Measurements from ENCODE around the gene PNPLA7. TPM values are rescaled to one million over a fixed set of nuclear protein-coding genes. Genes with fewer than 3 reads are reported as not detected.

Gene PNPLA7
- total RNA-seq, 2 donors from 2014 or later: 6.8 to 8.2 TPM

DNA sequence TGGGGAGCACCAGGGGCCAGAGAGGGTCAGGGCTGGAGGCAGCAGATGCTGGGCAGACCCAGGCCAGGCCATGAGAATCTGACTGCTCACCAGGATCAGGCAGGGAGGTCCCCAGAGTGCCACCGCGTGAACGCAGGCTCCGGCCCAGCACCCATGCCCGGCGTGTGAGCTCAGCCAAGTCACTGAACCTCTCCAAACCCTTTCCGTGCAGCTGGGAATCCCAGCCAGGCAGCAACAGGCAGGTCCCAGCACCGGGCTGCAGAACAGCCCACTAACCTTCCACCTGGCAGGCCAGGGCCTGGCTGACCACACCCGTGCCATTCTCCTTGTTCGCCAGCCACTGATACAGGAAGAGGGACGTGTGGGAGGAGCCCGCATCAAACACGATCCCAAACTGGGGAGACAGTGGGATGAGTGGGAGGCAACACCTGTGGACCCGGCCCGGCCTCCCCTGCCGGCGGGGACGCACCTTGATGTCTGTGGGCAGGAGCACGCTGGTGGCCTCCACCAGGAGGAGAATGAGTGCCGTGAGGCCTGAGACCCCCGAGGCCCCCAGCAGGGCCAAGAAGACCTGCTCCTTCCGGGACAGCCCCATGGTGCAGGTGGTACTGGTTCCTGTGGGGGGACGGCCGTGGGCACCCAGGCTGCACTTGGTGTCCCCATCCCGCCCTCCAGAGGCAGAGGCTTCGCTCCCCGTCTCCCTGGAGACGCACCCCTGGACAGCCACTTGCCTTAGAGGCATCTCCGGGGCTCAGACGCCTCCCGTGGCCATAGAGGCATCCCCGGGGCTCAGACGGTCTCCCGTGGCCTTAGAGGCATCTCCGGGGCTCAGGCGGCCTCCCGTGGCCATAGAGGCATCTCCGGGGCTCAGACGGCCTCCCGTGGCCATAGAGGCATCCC lies 112.3 kb downstream of the PNPLA7 start:
- Mint-ChIP-seq H3K9me3 (no peaks in the 10 kb centered on the region), H3K27me3 (ENCODE audit: low read depth) (peaks cover 6% of the 10 kb centered on the region), H3K4me1 (ENCODE audit: low read depth) (peaks cover 5% of the 10 kb centered on the region), H3K4me3 (no peak overlapping the region), H3K36me3 (ENCODE audit: insufficient read depth in 2 of 2) (peaks cover 0 to 2% of the 10 kb centered on the region in 2 donors), H3K27ac (no peak overlapping the region)
- DNase-seq (no peak), ATAC-seq (replicated peaks in 1 of 2) (no peak)

DNA sequence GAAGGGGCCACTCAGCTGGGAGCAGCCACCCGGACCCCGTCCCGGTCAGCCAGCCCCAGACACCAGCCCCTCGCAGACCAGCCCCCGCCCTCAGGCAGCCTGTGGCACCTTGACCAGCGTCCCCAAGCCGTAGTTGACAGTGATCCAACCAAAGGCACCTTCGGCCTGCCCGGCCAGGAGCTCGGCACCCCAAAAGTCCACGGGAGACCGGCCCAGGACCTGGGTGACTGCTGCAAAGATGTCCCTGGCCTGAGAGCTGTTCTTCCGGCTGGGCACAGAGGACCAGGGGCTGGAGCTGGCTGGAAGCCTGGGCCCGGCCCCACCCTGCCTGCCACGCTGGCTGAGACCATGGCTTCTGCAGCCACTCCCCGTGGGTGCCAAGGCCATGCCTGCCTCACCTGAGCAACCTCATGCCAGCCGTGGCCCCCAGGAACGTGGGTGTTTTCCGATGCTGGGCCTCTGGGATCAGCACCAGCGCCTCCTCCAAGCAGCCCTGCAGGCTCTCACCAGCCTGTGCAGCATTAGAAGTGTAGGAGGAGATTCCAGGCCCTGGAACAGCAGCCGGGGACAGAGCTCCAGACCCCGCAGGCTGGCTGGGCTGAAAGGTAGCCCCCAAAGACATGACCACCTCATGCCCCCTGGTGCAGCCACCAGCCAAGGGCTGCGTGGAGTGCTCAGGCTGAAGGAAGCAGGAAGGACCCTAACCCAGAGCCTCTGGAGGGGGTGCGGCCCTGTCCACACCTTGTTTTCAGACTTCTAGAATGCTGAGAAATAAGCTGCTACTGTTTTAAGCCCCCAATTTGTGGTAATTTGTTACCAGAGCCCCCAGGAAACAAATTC lies 113.2 kb downstream of the PNPLA7 start:
- Mint-ChIP-seq H3K27ac (no peak overlapping the region), H3K27me3 (ENCODE audit: low read depth) (peaks cover 4% of the 10 kb centered on the region), H3K36me3 (ENCODE audit: insufficient read depth in 2 of 2) (peaks cover 0 to 1% of the 10 kb centered on the region in 2 donors), H3K9me3 (no peaks in the 10 kb centered on the region), H3K4me3 (no peak overlapping the region), H3K4me1 (ENCODE audit: low read depth) (peaks cover 3% of the 10 kb centered on the region)
- ATAC-seq (replicated peaks in 1 of 2): no peak
- no peak for DNase-seq

DNA sequence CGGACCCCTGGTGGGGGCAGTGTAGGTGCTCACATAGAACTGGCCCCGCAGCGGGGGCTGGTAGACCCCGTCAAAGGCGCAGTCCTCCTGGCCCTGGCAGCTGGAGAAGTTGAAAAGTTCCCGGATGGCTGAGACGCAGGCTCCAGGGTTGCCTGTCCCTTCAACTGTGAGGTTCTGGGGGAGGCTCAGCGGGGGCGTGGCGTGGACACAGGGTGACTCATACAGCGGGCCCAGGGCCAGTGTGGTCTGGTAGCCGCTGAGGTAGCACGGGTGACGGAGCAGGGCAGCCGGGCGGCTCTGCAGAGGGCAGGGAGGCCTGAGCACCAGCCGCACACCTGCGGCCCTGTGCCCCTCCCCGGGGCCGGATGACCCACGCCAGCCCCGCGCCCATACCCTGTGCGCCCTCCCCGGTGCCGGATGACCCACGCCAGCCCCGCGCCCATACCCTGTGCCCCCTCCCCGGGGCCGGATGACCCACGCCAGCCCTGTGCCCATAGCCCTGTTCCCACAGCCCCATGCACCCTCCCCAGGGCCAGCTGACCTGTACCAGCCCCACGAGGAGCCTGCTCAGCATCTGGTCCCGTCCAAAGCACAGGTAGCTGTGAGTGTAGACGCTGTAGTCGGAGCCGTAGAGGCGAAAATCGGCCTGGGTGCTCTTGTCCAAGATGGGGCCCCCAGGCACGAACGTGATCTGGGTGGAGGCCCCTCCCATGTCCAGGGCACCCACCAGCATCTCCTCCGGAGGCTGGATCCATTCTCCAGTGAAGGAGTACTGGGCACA lies 114.0 kb downstream of the PNPLA7 start:
- Mint-ChIP-seq H3K9me3 (no peaks in the 10 kb centered on the region), H3K27me3 (ENCODE audit: low read depth) (no peaks in the 10 kb centered on the region), H3K4me1 (ENCODE audit: low read depth) (no peaks in the 10 kb centered on the region), H3K36me3 (ENCODE audit: insufficient read depth in 2 of 2) (no peaks in the 10 kb centered on the region), H3K4me3 (no peak overlapping the region), H3K27ac (no peak overlapping the region)
- DNase-seq: no peak
- no peak for ATAC-seq (replicated peaks in 1 of 2)

DNA sequence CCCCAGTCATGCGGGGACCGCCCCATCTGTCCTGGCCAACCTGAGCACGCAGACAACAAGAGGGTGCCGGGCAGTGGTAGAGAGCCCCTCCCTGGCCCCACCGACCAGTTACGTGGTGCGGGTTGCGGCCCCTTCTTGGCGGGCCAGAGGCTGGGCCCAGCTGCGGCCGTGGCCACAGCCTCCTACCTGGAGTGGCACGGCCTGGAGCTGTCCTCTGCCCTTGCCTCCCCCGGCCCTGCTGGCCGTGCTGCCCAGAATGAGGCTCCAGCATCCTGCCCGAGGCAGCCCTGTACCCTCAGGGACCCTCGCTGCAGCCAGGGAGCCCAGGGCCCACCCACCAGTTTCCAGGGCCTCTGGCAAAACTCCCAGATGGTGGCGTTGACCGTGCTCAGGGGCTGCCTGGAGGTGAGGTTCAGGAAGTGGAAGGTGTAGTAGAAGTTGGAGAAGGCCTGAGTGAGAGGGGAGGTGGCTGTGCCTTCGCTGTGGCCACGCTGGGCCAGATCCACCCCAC lies 114.8 kb downstream of the PNPLA7 start:
- ATAC-seq (replicated peaks in 1 of 2): no peak
- no peak overlapping the region for H3K27ac Mint-ChIP-seq
- no peak for DNase-seq
- H3K9me3 Mint-ChIP-seq: no peaks in the 10 kb centered on the region
- H3K27me3 Mint-ChIP-seq (ENCODE audit: low read depth): no peaks in the 10 kb centered on the region
- H3K4me3 Mint-ChIP-seq: no peak overlapping the region
- H3K4me1 Mint-ChIP-seq (ENCODE audit: low read depth): no peaks in the 10 kb centered on the region
- H3K36me3 Mint-ChIP-seq (ENCODE audit: insufficient read depth in 2 of 2): no peaks in the 10 kb centered on the region

DNA sequence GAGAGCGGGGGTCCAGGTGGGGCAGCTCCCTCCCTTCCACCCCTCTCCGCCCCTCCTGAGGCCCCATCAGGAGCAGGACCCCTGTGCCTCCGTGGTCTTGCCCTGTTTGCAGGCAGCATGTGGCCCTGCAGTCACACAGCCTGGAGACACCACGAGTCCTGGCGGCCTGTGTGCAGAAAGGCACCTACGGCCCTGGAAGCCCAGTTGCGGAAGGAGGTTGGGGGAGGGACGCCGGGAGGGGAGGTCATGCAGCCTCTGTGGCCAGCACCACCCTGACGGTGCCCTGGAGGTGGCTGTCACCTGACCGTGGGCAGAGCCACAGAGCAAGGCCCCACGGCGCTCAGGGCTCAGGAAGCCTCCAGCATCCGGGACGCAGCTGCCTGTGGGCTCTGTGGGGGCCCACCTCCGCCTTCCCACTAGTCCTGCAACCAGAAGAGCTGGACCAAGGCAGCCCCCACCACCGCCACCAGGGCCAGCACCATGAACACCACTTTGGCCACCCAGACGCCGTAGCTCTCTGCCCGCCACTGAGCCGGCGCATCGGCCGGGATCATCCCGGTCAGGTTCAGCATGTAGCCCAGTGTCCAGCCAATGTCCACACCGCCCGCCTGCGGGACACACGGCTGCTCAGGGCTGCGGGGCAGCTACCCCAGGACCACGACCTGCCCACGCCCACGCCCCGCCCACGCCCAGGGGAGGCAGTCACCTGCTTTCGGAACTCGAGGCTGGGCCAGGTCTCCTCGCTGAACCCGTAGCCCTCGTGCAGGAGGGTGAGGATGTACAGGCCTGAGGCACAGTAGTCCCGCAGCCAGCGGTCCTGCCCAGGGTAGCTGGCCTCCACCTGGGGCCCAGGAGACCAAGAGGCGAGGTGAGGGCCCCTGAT lies 115.5 kb downstream of the PNPLA7 start:
- no peak for DNase-seq
- Mint-ChIP-seq H3K4me1 (ENCODE audit: low read depth) (no peaks in the 10 kb centered on the region), H3K4me3 (no peak overlapping the region), H3K36me3 (ENCODE audit: insufficient read depth in 2 of 2) (no peaks in the 10 kb centered on the region), H3K27ac (no peak overlapping the region), H3K9me3 (no peaks in the 10 kb centered on the region), H3K27me3 (ENCODE audit: low read depth) (no peaks in the 10 kb centered on the region)
- no peak for ATAC-seq (replicated peaks in 1 of 2)

DNA sequence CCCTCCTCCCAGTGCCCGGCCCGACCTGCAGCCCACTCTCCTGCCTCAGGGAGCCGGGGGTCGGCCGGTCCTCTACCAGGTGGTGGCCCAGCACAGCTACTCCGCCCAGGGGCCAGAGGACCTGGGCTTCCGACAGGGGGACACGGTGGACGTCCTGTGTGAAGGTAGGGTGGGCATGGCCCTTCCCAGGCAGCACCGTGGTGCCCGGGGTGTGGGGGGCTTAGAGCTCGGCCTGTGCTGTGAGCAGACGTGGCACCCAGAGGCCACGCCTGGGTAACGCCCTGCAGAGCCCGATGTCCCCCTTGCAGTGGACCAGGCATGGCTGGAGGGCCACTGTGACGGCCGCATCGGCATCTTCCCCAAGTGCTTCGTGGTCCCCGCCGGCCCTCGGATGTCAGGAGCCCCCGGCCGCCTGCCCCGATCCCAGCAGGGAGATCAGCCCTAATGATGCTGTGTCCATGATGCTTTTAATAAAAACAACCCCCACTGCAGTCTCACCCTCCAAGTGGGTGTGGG lies 116.2 kb downstream of the PNPLA7 start:
- H3K27me3 Mint-ChIP-seq (ENCODE audit: low read depth): no peaks in the 10 kb centered on the region
- no peak overlapping the region for H3K4me3 Mint-ChIP-seq
- no peak overlapping the region for H3K27ac Mint-ChIP-seq
- H3K4me1 Mint-ChIP-seq (ENCODE audit: low read depth): no peaks in the 10 kb centered on the region
- no peaks in the 10 kb centered on the region for H3K36me3 Mint-ChIP-seq (ENCODE audit: insufficient read depth in 2 of 2)
- no peaks in the 10 kb centered on the region for H3K9me3 Mint-ChIP-seq
- DNase-seq: no peak
- no peak for ATAC-seq (replicated peaks in 1 of 2)

DNA sequence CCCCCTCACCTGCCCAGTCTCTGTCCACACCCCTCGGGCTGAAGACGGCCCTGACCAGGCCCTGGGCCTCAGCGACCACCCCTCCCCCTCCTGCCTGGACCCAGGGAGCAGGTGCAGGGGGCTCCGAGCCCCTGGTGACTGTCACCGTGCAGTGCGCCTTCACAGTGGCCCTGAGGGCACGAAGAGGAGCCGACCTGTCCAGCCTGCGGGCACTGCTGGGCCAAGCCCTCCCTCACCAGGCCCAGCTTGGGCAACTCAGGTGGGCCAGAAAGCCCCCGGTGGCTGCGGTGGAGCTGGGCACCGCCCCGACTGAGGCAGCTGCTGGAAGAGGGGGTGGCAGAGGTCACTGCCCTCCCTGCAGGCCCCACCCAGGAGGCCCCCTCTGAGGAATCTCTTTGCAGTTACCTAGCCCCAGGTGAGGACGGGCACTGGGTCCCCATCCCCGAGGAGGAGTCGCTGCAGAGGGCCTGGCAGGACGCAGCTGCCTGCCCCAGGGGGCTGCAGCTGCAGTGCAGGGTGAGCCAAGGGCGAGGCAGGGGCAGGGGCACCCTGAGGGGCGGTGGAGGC lies 116.8 kb downstream of the PNPLA7 start:
- DNase-seq: no peak
- ATAC-seq (replicated peaks in 1 of 2): no peak
- Mint-ChIP-seq H3K27ac (no peak overlapping the region), H3K27me3 (ENCODE audit: low read depth) (no peaks in the 10 kb centered on the region), H3K4me1 (ENCODE audit: low read depth) (no peaks in the 10 kb centered on the region), H3K9me3 (no peaks in the 10 kb centered on the region), H3K4me3 (no peak overlapping the region), H3K36me3 (ENCODE audit: insufficient read depth in 2 of 2) (no peaks in the 10 kb centered on the region)

DNA sequence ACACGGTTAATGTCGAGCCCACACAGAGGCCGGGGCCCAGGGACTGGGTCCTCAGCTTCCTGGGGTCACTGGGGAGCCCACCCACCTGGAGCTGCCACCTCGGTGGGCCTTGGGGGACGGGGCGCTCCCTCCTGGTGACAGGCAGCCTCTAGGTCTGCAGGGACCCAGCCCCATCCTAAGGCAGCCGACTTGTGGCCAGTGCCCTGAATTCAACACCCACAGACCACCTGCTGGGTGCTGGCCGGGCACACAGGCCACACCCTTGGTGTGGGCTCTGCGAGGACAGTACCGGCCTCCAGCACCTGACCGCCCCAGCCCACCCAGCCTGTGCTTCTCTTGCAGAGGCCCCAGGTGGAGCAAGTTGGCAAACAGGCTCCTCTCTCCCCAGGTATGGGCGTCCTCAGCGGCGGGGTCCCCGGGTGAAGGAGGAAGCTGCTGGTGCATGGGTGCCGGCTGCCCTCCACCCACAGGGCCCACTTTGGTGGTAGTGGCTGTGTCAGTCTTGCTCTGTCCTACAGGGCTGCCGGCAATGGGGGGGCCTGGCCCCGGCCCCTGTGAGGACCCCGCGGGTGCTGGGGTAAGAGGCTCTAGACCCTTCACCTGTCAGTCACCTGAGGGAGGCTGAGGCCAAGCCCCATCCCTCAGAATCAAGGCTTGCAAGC lies 117.4 kb downstream of the PNPLA7 start:
- Mint-ChIP-seq H3K9me3 (no peaks in the 10 kb centered on the region), H3K4me1 (ENCODE audit: low read depth) (no peaks in the 10 kb centered on the region), H3K4me3 (no peak overlapping the region), H3K27ac (no peak overlapping the region), H3K27me3 (ENCODE audit: low read depth) (no peaks in the 10 kb centered on the region), H3K36me3 (ENCODE audit: insufficient read depth in 2 of 2) (no peaks in the 10 kb centered on the region)
- ATAC-seq (replicated peaks in 1 of 2) (no peak), DNase-seq (no peak)

DNA sequence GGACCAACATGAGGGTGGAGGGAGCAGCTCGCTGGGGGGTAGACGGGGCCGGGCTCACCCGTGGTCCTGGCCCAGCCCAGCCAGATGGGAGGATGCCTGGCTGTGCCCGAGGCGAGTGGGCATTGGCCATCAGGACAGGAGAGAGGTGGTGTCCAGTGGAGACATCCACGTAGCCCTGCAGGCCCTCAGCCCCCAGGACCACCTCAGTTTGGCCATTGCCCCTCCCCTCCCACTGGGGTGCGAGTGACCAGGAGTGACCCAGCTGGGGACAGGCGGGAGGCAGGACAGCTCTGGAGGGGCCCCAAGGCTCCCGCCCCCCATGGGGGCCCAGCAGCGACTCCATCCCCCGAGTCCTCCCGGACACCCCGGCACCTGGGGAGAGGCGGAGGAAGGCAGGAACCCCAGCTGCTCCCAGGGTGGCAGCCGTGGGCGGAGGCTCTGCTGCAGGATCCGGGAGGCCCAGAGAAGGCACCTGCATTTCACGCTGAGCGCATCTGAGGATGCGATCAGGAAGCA lies 118.7 kb downstream of the PNPLA7 start:
- H3K27me3 Mint-ChIP-seq (ENCODE audit: low read depth): no peaks in the 10 kb centered on the region
- no peak overlapping the region for H3K27ac Mint-ChIP-seq
- H3K36me3 Mint-ChIP-seq (ENCODE audit: insufficient read depth in 2 of 2): no peaks in the 10 kb centered on the region
- H3K4me3 Mint-ChIP-seq: no peak overlapping the region
- no peaks in the 10 kb centered on the region for H3K4me1 Mint-ChIP-seq (ENCODE audit: low read depth)
- no peak for DNase-seq
- ATAC-seq (replicated peaks in 1 of 2): no peak
- H3K9me3 Mint-ChIP-seq: no peaks in the 10 kb centered on the region

DNA sequence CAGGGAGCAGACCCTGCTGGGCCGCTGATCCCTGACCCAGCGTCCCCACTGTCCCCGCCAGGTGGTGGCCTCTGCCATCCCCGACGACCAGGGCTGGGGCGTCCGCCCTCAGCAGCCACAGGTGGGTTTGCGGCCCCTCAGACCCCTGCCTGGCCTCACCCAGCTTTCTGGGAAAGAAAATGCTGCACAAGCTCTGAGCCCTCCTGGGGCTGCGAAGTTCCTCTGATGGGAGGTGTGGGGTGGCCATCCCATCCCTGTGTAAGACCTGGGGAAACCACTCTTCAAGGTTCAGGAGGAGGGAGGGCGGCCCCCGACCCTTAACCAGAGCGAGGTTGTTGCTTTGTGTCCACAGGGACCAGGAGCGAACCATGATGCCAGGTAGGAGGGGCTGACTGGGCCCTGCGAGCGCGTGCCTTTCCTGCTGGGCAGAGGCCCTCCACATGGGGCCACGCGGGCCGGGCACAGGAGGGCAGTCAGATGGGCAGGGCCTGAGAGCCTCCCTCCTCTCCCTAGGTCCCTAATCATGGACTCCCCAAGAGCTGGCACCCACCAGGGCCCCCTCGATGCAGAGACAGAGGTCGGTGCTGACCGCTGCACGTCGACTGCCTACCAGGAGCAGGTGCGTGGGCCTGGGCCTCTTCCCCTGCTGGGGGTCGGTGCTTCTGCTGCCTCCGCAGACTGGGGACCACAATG lies 119.3 kb downstream of the PNPLA7 start:
- Mint-ChIP-seq H3K27me3 (ENCODE audit: low read depth) (no peaks in the 10 kb centered on the region), H3K27ac (no peak overlapping the region), H3K4me3 (no peak overlapping the region), H3K4me1 (ENCODE audit: low read depth) (no peaks in the 10 kb centered on the region), H3K36me3 (ENCODE audit: insufficient read depth in 2 of 2) (no peaks in the 10 kb centered on the region), H3K9me3 (no peaks in the 10 kb centered on the region)
- DNase-seq (no peak), ATAC-seq (replicated peaks in 1 of 2) (no peak)
